Measurements from ENCODE around the gene PCSK5.

DNA sequence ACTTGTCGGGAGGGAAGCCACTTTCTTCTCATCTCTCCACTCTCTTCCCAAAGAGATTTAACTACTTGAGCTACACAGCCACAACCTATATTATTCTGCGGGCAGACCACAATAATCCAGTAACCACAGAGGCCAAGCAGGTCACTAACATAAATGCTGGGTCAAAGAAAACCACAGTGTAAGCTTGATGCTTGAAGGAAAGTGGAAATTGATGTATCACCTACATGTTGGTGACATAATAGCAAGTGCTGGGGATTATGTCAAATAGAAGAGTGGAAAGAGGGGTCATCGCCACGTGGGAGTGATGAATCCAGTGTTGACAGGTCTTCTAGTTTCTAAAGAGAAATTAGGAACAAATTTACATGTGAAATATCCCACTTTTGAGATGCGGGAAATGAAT lies 462.8 kb downstream of the PCSK5 start:
- TF ChIP-seq, protein P1, sequence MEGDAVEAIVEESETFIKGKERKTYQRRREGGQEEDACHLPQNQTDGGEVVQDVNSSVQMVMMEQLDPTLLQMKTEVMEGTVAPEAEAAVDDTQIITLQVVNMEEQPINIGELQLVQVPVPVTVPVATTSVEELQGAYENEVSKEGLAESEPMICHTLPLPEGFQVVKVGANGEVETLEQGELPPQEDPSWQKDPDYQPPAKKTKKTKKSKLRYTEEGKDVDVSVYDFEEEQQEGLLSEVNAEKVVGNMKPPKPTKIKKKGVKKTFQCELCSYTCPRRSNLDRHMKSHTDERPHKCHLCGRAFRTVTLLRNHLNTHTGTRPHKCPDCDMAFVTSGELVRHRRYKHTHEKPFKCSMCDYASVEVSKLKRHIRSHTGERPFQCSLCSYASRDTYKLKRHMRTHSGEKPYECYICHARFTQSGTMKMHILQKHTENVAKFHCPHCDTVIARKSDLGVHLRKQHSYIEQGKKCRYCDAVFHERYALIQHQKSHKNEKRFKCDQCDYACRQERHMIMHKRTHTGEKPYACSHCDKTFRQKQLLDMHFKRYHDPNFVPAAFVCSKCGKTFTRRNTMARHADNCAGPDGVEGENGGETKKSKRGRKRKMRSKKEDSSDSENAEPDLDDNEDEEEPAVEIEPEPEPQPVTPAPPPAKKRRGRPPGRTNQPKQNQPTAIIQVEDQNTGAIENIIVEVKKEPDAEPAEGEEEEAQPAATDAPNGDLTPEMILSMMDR (IDR thresholded peaks at IDR 0.05), result no peak
- no peak for TF ChIP-seq POLR2A (IDR thresholded peaks at IDR 0.05)

Measured in right lobe of liver (tissue), 4 donors.